IgD-negative memory B cell (primary cell): ENCODE data around the gene VPS51. TPM values are rescaled to one million over a fixed set of nuclear protein-coding genes. Genes with fewer than 3 reads are reported as not detected.

Experiments used
- H3K27ac Mint-ChIP-seq, 3 donors: one replicate each; pipeline ENCODE4 v1.8.0; 2020 to 2022; ENCODE audit warnings: mild to moderate bottlenecking in 3 of 3, mixed read lengths in 3 of 3, moderate library complexity in 1 of 3
- H3K27me3 Mint-ChIP-seq: one replicate; pipeline ENCODE4 v1.8.0; 2021; ENCODE audit warnings: mixed read lengths
- H3K36me3 Mint-ChIP-seq: one replicate; pipeline ENCODE4 v1.8.0; 2020; ENCODE audit warnings: mild to moderate bottlenecking, mixed read lengths
- H3K4me1 Mint-ChIP-seq, 3 donors: one replicate each; pipeline ENCODE4 v1.8.0; 2020 to 2022; ENCODE audit warnings: mixed read lengths in 3 of 3, mild to moderate bottlenecking in 1 of 3
- H3K4me3 Mint-ChIP-seq, 4 donors: one replicate each; pipeline ENCODE4 v1.8.0; 2020 to 2022; ENCODE audit warnings: mild to moderate bottlenecking in 4 of 4, mixed read lengths in 4 of 4, moderate library complexity in 3 of 4
- H3K9me3 Mint-ChIP-seq, 3 donors: one replicate each; pipeline ENCODE4 v1.8.0; 2020 to 2021; ENCODE audit warnings: mixed read lengths in 3 of 3, mild to moderate bottlenecking in 1 of 3
- polyA plus RNA-seq: library from polyadenylated mRNA; unstranded; fragments of 300-500 nt; fragmentation: Illumina TruSeq; gene quantifications from one replicate; pipeline ENCODE4 v1.2.3, GENCODE V29; 2021

Gene VPS51
- polyA plus RNA-seq, 1 donor from 2014 or later, result 88.2 TPM

DNA sequence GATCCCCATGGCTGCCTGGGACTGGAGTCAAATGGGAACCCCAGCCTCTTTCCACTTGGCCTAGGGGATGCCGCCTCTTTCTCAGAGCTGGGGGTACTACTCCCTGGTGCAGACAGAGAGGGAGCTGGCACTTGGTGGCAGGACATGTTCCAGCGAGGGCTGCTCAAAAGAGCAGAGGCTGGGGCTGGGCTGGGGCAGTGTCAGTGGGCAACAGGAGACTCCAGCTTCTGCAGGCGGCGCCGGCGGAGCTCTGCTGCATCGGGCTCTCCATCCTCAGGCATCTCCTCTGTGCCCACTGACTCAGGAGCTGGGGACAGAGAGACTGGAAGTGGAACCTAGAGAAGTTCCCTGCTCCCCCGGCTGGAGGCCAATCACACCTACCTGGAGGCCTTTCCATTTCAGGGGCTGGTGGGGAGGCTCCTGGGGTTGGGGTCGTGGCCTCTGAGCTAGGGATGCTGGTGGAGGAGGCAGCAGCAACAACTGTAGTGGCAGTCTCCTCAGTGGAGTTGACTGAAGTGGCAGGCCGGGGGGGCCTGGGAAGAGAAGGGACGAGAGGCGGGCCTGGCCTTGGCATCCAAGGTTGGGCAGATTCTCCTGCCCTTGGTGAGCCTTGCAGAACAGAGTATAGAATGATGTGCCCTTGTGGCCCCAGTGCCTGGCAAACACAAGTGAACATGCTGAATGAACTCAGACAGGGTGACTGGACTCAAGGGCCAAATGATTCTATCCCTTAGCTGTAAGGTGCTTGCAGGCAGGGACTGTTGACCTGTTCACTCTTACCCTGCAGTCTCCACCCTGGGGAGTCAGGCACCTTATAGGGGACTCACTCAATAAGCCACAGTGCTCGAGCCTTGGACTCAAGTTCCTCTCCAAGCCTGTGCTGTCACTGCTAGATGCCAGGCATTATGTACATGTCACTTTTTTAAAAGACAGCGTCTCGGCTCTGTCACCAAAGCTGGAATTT is 32.5 kb downstream of the VPS51 start:
- Mint-ChIP-seq H3K4me1 (peaks cover 20 to 24% (median 24%) of the 10 kb centered on the region in 3 donors), H3K9me3 (no peaks in the 10 kb centered on the region), H3K27me3 (no peaks in the 10 kb centered on the region), H3K27ac (peak overlapping the region in 1 of 3 donors; percentile 80), H3K4me3 (peak overlapping the region in 3 of 4 donors; percentile 17 to 77 (median 21)), H3K36me3 (peaks cover 9% of the 10 kb centered on the region)

DNA sequence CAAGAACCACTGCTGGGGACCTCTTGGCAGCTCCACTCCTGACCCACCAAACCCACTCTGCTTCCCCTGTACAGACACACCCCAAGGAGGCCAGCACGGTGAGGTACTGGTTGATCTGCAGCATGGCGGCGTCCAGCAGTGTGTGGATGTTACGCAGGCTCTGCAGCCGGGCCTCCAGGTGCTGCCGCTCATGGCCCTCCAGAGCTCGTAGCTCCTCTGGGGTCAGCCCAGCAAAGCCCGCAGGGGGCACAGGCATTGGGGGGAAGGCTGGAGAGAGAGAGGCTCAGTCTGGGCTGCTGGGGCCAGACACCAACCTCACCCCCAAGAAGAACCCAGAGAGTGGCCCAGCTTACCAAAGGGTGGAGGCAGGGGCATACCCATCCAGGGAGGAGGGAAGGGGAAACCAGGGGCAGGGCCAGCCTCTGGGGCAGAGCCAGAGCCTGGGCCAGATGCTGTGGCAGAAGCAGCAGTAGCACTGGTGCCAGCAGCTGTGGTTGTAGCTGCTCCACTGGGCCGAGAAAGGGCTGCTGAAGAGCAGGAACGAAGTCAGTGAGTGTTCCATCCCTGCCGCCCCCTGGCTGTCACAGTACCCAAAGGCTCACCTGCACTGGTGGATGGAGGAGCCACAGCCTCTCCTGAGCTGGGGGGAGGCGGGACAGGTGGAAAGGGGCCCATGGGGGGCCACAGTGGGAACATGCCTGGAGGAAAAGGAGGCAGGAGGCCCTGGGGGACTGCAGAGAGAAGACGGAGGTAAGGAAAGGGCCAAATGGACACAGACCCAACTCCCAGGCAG is 33.8 kb downstream of the VPS51 start:
- Mint-ChIP-seq H3K4me3 (peak overlapping the region in 3 of 4 donors; percentile 77 to 98 (median 85)), H3K27me3 (no peaks in the 10 kb centered on the region), H3K4me1 (peaks cover 19 to 26% (median 21%) of the 10 kb centered on the region in 3 donors), H3K9me3 (no peaks in the 10 kb centered on the region), H3K27ac (peak overlapping the region; percentile 16 to 73 (median 19)), H3K36me3 (peaks cover 9% of the 10 kb centered on the region)

DNA sequence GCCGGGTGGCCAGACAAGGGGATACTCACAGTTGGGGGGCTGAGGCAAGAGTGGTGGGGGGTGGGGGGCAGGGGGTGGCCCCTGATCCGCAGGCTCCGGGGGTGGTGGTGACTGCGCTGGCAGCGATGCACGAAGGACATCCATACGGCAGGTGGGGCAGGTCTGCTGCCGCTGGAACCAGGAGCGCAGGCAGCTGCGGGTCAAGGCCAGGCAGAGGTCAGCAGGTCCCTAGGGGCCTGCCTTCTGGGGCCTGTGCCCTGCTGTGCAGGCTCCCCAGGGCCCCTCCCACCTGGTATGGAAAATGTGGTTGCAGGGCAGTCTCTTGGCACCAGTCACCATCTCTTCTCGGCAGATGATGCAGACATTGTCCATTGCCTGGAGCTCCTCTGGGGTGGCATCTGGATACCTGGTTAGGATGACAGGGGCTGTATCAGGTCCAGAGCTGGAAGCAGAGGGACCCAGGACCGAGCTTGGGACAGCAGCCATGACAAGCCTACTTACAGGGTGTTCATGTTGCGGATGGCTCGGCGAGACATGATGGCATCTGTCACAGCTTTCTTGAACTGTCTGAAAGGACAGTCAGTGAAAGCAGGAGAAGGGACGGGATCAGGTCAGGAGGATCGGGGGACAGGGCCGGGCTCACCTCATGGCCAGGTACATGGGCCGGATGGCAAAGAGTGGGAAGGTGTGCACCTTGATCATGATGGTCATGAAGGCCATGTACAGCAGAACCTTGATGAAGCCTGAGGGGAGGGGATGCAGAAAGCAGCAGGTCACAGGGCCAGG is 34.8 kb downstream of the VPS51 start:
- H3K4me3 Mint-ChIP-seq, result peak overlapping the region; percentile 63 to 99 (median 98)
- peaks cover 9% of the 10 kb centered on the region for H3K36me3 Mint-ChIP-seq
- H3K9me3 Mint-ChIP-seq, result no peaks in the 10 kb centered on the region
- peaks cover 24 to 30% (median 25%) of the 10 kb centered on the region in 3 donors for H3K4me1 Mint-ChIP-seq
- H3K27me3 Mint-ChIP-seq, result no peaks in the 10 kb centered on the region
- peak overlapping the region; percentile 47 to 100 (median 99) for H3K27ac Mint-ChIP-seq

DNA sequence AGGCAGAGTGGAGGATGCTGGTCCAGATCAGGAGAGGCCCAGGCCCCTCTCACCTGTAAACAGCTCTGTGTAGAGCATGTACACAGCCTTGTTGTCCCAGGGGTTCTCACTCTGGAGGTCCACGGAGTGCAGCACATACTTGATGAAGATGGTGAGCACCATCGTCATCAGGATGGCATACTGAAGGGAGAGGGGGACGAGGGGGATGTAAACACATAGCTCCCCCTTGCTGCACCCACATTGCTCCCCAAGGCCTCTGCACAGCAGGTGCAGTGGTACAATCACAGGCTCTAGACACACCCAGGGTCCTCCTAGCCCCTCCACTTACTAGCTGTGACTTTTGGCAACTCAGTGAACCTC is 35.4 kb downstream of the VPS51 start:
- Mint-ChIP-seq H3K4me1 (peaks cover 30 to 35% (median 30%) of the 10 kb centered on the region in 3 donors), H3K36me3 (peaks cover 10% of the 10 kb centered on the region), H3K4me3 (peak overlapping the region; percentile 97 to 99 (median 98)), H3K27ac (peak overlapping the region; percentile 47 to 100 (median 99)), H3K27me3 (no peaks in the 10 kb centered on the region), H3K9me3 (no peaks in the 10 kb centered on the region)

DNA sequence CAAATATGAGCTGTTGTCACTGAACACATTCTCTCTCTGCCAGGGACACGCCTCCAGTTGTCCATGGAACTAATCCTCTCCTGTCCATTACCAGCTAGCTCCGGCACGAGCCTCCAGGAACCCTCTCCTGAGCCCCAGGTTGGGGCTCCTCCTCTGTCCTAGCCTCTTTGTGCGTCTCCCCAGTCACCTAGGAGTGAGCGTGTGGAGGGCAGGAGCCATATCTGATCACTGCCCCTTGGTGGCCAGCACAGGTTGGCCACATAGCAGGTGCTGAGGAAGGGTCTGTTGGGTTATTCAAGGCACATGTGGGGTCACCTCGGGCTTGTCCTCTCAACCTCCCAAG is 35.9 kb downstream of the VPS51 start:
- Mint-ChIP-seq H3K27ac (peak overlapping the region; percentile 98 to 100 (median 99)), H3K9me3 (no peaks in the 10 kb centered on the region), H3K4me1 (peaks cover 30 to 37% (median 35%) of the 10 kb centered on the region in 3 donors), H3K4me3 (peak overlapping the region; percentile 97 to 99 (median 98)), H3K27me3 (no peaks in the 10 kb centered on the region), H3K36me3 (peaks cover 14% of the 10 kb centered on the region)

DNA sequence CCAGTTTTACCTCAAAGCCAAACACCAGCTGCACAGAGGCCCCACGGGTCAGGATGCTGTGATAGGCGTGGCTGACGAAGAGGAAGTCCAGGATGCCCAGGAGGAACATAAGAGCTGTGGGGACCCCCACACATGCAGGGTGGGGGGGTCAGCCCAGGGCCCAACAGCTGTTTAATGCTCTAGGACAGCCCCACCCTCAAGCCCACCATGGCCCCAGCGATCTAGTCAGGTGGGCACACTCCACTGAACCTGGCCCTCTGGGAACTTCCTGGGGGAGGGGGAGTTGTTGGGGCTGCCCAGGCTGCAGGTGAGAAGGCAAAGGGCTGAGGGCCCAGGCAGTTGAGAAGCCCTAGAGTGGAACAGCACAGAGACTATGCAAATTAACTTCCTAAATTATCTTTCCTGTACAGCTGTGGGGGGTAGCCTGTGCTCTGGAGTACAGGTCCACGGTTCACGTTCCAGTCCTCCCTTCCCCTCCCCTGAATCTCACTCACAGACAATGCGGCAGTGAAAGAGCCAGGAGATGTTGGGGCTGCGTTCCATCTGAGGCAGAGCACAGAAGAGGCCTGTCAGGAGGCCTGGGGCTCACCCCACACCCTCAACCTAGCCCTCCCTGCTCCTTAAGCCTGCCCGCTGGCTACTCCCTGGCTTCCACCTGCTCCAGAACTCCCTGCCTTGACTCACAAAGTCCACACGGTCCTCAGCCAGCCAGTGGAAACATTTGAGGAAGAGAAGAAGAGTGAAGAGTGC is 36.4 kb downstream of the VPS51 start:
- H3K4me1 Mint-ChIP-seq, result peaks cover 32 to 37% (median 37%) of the 10 kb centered on the region in 3 donors
- H3K36me3 Mint-ChIP-seq, result peaks cover 14% of the 10 kb centered on the region
- peak overlapping the region; percentile 97 to 99 (median 98) for H3K4me3 Mint-ChIP-seq
- no peaks in the 10 kb centered on the region for H3K9me3 Mint-ChIP-seq
- H3K27ac Mint-ChIP-seq, result peak overlapping the region; percentile 98 to 100 (median 99)
- no peaks in the 10 kb centered on the region for H3K27me3 Mint-ChIP-seq

DNA sequence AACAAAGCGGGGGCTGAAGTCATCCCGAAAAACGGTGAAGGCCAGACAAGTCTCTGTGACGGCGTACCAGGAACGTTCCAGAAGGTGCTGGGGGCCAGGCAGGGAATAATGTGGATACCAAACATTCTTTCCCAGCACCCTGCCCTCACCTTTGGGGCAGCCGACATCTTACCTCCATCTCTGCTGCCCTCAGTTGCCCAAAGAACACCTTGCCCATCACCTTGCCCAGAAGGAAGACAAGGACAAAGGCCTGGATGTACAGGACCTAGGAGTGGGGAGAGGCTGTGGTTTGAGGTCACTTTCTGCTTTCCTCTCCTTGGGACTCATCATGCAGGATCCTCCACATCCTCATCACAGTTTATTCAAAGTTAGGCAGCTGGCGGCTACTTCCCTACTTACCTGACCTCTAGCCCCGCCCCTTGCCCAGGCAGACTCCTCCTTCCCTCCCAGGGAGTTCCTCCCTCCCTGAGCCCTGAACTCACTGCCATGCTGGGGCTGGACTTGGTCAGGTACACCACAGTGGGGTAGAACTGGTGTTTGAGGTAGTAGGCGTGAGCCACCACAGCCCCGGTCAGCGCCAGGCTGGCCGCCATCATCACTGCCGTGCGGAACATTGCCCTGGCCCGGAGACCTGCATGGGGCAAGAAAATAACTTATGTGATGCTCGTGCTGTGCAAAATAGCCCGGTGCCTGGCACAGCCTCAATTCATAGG is 37.1 kb downstream of the VPS51 start:
- Mint-ChIP-seq H3K4me3 (peak overlapping the region; percentile 97 to 99 (median 98)), H3K27me3 (no peaks in the 10 kb centered on the region), H3K4me1 (peaks cover 35 to 37% (median 37%) of the 10 kb centered on the region in 3 donors), H3K36me3 (peaks cover 14% of the 10 kb centered on the region), H3K27ac (peak overlapping the region; percentile 98 to 100 (median 99)), H3K9me3 (no peaks in the 10 kb centered on the region)

DNA sequence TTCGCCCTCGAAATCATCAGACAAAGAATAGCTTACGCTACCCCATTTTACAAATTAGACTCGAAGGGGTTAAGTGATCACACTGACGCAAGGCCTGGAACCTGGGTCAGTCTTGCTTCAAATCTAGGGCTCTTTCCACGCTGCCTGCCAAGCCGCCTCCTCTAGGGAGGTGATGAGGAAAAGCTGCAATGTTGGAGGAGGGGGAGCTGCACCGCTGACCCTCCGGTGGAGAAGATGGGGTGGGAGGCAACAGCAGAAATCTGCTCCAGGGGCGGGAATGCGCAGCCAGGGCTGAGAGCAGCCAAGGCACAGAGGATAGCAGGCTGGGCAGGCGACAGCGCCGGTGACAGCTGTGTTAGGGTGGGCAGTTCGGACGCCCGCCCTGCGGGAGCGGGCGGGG is 37.7 kb downstream of the VPS51 start:
- Mint-ChIP-seq H3K36me3 (peaks cover 14% of the 10 kb centered on the region), H3K27me3 (no peaks in the 10 kb centered on the region), H3K4me3 (peak overlapping the region; percentile 97 to 99 (median 98)), H3K9me3 (no peaks in the 10 kb centered on the region), H3K4me1 (peaks cover 35 to 37% (median 37%) of the 10 kb centered on the region in 3 donors), H3K27ac (peak overlapping the region; percentile 98 to 100 (median 99))

DNA sequence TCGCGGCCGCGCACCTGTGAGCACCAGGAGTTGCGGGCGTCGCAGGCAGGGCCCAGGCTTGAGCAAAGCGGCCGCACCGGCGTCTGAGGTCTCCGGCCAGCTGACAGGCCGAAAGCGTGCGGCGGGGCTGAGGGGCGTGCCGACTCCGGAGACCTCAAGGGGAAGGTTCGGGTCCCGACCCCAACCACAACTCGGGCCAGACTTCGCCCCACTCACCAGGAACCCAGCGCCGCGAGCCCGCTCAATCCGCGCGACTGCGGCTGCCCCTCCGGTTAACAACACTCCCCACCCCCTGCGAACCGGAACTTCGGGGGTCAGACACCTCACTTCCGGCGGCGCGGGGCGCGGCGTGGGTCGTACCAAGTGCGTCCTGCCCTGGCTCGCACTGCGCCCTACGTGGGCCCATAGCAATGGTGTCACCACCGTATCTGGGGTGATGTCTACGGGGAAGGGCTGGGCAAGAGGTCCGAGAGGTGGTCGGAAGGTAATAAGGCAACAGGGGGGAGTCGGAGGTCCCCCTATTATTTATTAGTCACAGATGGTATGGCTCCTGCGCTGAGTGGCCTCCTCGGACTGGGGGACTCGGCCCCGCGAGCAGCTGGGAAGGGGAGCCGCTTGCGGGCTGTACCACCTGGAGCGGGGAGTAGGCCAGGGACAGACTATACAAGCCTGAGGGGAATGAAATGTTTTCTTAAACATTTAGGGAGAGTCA is 38.4 kb downstream of the VPS51 start, which contains the start of gene SYVN1:
Gene SYVN1 (minus strand): TSS at position 280 of the 712 bp plus-strand sequence. CDS start 918 bp downstream, outside the sequence.
- Mint-ChIP-seq H3K9me3 (no peaks in the 10 kb centered on the region), H3K36me3 (peaks cover 14% of the 10 kb centered on the region), H3K4me1 (peaks cover 35 to 37% (median 37%) of the 10 kb centered on the region in 3 donors), H3K4me3 (peak within 1 kb of the TSS; percentile 97 to 99 (median 98)), H3K27me3 (no peaks in the 10 kb centered on the region), H3K27ac (peak within 1 kb of the TSS; percentile 99 to 100 (median 99))

DNA sequence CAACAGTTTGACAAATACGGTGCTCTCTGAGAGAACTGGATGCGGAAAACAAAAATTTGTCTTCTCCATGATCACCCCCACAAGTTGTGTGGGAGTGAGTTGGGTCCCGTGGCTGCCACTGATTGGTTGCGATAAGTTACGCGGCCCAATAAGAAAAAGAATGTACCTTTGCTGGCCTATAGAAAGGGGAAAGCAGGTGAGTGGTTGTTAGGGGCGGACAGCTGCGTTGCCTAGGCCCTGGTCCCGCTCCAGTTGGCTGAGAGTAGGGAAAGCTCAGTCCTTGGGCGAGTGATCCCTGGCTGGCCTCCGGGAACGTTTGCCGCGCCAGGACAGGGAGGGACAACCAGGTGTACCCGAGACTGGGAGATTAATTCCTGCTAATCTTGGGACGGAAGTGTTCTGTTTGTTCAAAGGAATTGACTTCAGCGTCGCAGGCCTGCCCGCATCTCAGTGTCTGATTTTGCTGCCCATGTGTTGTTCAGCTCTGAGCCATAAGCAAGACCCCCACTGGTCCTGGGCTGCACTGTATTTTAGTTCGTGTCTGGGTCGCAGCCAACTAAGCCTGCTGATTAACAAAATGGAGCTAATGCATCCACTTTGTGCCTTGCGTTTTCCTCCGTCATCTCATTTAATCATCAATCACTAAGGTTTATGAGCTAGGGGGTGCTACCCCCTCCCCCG is 39.1 kb downstream of the VPS51 start:
- Mint-ChIP-seq H3K27ac (peak overlapping the region; percentile 99 to 100 (median 99)), H3K4me3 (peak overlapping the region; percentile 97 to 99 (median 98)), H3K27me3 (no peaks in the 10 kb centered on the region), H3K9me3 (no peaks in the 10 kb centered on the region), H3K4me1 (peaks cover 32 to 37% (median 32%) of the 10 kb centered on the region in 3 donors), H3K36me3 (peaks cover 14% of the 10 kb centered on the region)

DNA sequence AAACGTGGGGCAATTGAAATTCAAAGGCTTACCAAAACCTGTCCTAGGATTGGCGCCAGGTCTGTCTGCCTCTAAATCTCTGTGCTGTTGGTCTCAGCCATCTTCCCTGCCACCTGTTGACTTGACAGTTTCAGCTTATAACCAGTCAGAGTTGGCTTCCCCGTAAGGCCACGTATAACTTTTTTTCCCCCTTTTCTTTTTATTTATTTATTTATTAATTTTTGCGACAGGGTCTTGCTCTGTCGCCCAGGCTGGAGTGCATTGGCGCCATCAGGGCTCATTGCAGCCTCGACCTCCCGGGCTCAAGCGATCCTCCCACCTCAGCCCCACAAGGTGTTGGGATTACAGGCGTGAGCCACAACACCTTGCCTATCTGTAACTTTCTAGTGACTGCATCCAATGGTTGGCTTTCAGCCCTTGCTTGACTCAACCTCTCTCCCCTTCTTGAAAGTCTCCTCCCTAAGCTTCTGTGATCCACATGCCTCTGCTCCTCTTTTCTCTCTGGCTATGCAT is 39.7 kb downstream of the VPS51 start:
- Mint-ChIP-seq H3K27ac (peak overlapping the region; percentile 99 to 100 (median 99)), H3K4me1 (peaks cover 29 to 37% (median 30%) of the 10 kb centered on the region in 3 donors), H3K4me3 (peak overlapping the region; percentile 97 to 99 (median 98)), H3K27me3 (no peaks in the 10 kb centered on the region), H3K36me3 (peaks cover 14% of the 10 kb centered on the region), H3K9me3 (no peaks in the 10 kb centered on the region)

DNA sequence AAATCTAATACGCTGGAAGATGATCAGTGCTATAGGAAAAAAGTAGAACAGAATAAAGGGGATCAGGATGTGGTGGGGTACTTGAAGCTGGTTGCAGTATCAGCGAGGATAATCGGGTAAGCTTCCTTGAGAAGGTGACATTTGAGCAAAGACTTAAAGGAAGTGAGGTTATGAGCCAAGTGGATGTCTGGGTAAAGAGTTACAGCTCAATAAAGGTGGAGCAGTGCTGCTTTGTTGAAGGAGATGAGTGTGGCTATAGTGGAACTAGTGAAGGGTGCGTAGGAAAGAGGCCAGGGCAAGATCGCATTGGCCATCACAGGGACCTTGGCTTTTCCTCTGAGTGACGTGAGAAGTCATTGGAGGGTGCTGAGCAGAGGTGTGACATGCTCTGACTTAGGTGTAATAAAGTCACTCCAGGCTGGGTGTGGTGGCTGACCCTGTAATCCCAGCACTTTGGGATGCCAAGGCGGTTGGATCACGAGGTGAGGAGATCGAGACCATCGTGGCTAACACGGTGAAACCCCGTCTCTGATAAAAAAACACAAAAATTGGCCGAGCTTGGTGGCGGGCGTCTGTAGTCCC is 40.6 kb downstream of the VPS51 start:
- H3K36me3 Mint-ChIP-seq, result peaks cover 9% of the 10 kb centered on the region
- H3K9me3 Mint-ChIP-seq, result no peaks in the 10 kb centered on the region
- H3K4me1 Mint-ChIP-seq, result peaks cover 20 to 29% (median 22%) of the 10 kb centered on the region in 3 donors
- H3K27ac Mint-ChIP-seq, result peak overlapping the region; percentile 87 to 99 (median 99)
- H3K27me3 Mint-ChIP-seq, result no peaks in the 10 kb centered on the region
- peak overlapping the region in 1 of 4 donors; percentile 97 for H3K4me3 Mint-ChIP-seq
